MM.1S (cell line): ENCODE results near the gene TMC1.

Source experiments
- DNase-seq: peaks from one replicate; pipeline ENCODE4 v3.0.0-alpha.2; 2015
- H2AFZ ChIP-seq: fragments of 300-600 bp; sonication (generic); 2 replicates; pipeline ENCODE4 v1.6.0; 2016; ENCODE audit warnings: antibody characterized with exemption, low read length
- H3F3A ChIP-seq: fragments of 300-600 bp; sonication (generic); 2 replicates; pipeline ENCODE4 v1.6.1; 2016; ENCODE audit warnings: mild to moderate bottlenecking, antibody characterized with exemption, low read length, moderate library complexity, mixed read lengths; ENCODE audit not compliant: insufficient read depth
- H3K27ac ChIP-seq: fragments of 300-600 bp; sonication (generic); 2 replicates; pipeline ENCODE4 v1.5.1; 2016; ENCODE audit warnings: mild to moderate bottlenecking, low read length
- H3K27me3 ChIP-seq: fragments of 300-600 bp; sonication (generic); replicated peaks from 2 replicates; pipeline ENCODE4 v1.6.0; 2016; ENCODE audit warnings: low read length; ENCODE audit not compliant: insufficient read depth
- H3K36me3 ChIP-seq: fragments of 300-600 bp; sonication (generic); replicated peaks from 2 replicates; pipeline ENCODE4 v1.6.1; 2016; ENCODE audit warnings: mild to moderate bottlenecking, low read length, mixed read lengths; ENCODE audit not compliant: insufficient read depth
- H3K4me1 ChIP-seq: fragments of 300-600 bp; sonication (generic); 2 replicates; pipeline ENCODE4 v1.6.1; 2016; ENCODE audit warnings: low read length, mixed read lengths
- H3K4me2 ChIP-seq: fragments of 300-600 bp; sonication (generic); 2 replicates; pipeline ENCODE4 v1.6.0; 2016; ENCODE audit warnings: low read depth, low read length
- H3K4me3 ChIP-seq: fragments of 300-600 bp; sonication (generic); 2 replicates; pipeline ENCODE4 v1.5.1; 2016; ENCODE audit warnings: low read length, mixed read lengths
- H3K79me2 ChIP-seq: fragments of 300-600 bp; sonication (generic); 2 replicates; pipeline ENCODE4 v1.6.1; 2016; ENCODE audit warnings: mixed run types, low read length, mixed read lengths
- H3K9ac ChIP-seq: fragments of 300-600 bp; sonication (generic); 2 replicates; pipeline ENCODE4 v1.6.1; 2016; ENCODE audit warnings: low read length, mixed read lengths
- H3K9me2 ChIP-seq: fragments of 300-600 bp; sonication (generic); replicated peaks from 2 replicates; pipeline ENCODE4 v1.6.1; 2016; ENCODE audit warnings: mild to moderate bottlenecking, low read length, mixed read lengths; ENCODE audit not compliant: insufficient read depth
- H3K9me3 ChIP-seq: fragments of 300-600 bp; sonication (generic); replicated peaks from 2 replicates; pipeline ENCODE4 v1.6.1; 2016; ENCODE audit warnings: mild to moderate bottlenecking, low read length, mixed read lengths; ENCODE audit not compliant: insufficient read depth
- H4K20me1 ChIP-seq: fragments of 300-600 bp; sonication (generic); 2 replicates; pipeline ENCODE4 v1.6.1; 2016; ENCODE audit warnings: mild to moderate bottlenecking, low read length, moderate library complexity, mixed read lengths; ENCODE audit not compliant: insufficient read depth
- EZH2 ChIP-seq: fragments of 300-600 bp; sonication (generic); optimal IDR thresholded peaks from 2 replicates; pipeline ENCODE3; 2017; ENCODE audit warnings: low read depth, mild to moderate bottlenecking, antibody characterized with exemption, low read length, mixed read lengths
- EZH2phosphoT487 ChIP-seq: fragments of 300-600 bp; sonication (generic); IDR thresholded peaks from 2 replicates; pipeline ENCODE4 v1.6.1; 2018; ENCODE audit warnings: antibody characterized with exemption, low read length
- TF ChIP-seq, protein P1 (sequence below): fragments of 300-600 bp; sonication (generic); IDR thresholded peaks from 2 replicates; pipeline ENCODE4 v1.5.1; 2016; ENCODE audit warnings: antibody characterized with exemption, low read length, mixed read lengths

The TMC1 gene

DNA sequence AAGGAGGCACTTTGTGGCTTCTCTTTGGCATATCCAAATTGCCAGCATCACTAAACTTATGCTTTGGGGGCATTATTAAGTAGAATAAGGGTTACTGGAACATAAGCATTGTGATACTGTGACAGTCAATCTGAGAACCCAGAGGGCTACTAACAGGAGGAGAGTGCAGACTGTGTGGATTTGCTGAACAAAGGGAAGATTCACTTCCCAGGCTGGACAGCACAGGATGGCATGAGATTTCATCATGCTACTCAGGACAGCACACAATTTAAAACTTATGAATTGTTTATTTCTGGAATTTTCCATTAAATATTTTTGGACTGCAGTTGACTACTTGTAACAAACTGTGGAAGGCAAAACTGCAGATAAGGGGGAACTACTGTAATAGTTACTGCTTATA, 212.5 kb downstream of the TMC1 start:
- H3K36me3 ChIP-seq = no peaks in the 10 kb centered on the region
- no peak overlapping the region for H3K4me2 ChIP-seq
- H3F3A ChIP-seq = no peaks in the 10 kb centered on the region
- TF ChIP-seq EZH2 (no peak), EZH2phosphoT487 (no peak)
- TF ChIP-seq, protein P1, sequence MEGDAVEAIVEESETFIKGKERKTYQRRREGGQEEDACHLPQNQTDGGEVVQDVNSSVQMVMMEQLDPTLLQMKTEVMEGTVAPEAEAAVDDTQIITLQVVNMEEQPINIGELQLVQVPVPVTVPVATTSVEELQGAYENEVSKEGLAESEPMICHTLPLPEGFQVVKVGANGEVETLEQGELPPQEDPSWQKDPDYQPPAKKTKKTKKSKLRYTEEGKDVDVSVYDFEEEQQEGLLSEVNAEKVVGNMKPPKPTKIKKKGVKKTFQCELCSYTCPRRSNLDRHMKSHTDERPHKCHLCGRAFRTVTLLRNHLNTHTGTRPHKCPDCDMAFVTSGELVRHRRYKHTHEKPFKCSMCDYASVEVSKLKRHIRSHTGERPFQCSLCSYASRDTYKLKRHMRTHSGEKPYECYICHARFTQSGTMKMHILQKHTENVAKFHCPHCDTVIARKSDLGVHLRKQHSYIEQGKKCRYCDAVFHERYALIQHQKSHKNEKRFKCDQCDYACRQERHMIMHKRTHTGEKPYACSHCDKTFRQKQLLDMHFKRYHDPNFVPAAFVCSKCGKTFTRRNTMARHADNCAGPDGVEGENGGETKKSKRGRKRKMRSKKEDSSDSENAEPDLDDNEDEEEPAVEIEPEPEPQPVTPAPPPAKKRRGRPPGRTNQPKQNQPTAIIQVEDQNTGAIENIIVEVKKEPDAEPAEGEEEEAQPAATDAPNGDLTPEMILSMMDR = no peak
- H3K79me2 ChIP-seq = no peaks in the 10 kb centered on the region
- H3K4me1 ChIP-seq = no peaks in the 10 kb centered on the region
- no peaks in the 10 kb centered on the region for H3K9me2 ChIP-seq
- H3K9me3 ChIP-seq = no peaks in the 10 kb centered on the region
- no peak for DNase-seq
- H2AFZ ChIP-seq = no peak overlapping the region
- no peaks in the 10 kb centered on the region for H3K27me3 ChIP-seq
- no peaks in the 10 kb centered on the region for H4K20me1 ChIP-seq
- no peak overlapping the region for H3K4me3 ChIP-seq
- H3K27ac ChIP-seq = no peak overlapping the region
- H3K9ac ChIP-seq = no peak overlapping the region

DNA sequence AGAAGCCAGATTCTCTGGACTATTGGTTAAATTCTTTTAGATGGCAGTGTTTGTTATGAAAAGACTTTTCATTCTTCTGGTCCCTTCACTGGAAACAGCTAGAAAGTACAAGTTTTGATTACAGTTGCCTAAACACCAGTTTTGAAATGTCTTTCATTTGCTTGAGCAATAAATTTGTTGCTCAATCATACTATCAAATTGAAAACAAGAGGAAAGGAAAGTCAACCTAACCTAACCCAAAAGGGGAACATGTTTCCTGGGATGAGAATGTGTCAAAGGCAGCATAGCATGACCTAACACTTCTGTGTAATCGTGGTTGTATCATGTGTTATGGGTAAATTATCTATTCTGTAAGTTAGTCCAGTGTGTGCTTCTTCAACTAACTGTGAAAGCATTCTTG, 213.2 kb downstream of the TMC1 start:
- no peak for DNase-seq
- H3K9me2 ChIP-seq = no peaks in the 10 kb centered on the region

DNA sequence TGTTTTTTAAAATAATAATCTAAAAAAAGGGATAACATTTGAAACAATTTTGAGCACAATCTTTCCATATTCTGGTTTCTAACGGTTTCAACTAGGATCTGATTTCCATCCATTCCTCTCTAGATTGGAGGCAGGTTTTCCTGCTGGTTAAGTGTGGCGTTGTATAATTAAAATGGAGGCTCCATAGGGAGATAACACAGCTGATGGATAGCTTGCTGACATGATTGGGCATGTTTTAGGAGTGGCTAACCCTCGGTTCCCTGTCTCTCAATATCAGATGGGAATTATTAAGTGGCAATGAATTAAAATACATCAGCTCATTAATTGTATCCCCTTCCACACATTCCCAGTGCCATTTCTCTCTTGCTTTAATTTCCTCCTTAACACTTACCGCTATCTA, 222.4 kb downstream of the TMC1 start:
- Histone ChIP-seq H3K4me2 (no peak overlapping the region), H2AFZ (no peak overlapping the region), H3F3A (no peaks in the 10 kb centered on the region), H3K27ac (no peak overlapping the region), H3K36me3 (no peaks in the 10 kb centered on the region), H3K9ac (no peak overlapping the region), H3K9me2 (no peaks in the 10 kb centered on the region), H3K4me1 (no peaks in the 10 kb centered on the region), H3K79me2 (no peaks in the 10 kb centered on the region), H3K4me3 (no peak overlapping the region), H3K27me3 (no peaks in the 10 kb centered on the region), H3K9me3 (no peaks in the 10 kb centered on the region), H4K20me1 (no peaks in the 10 kb centered on the region)
- TF ChIP-seq EZH2phosphoT487 = no peak
- TF ChIP-seq, protein P1 = no peak
- TF ChIP-seq EZH2 = no peak
- no peak for DNase-seq

More for the DNA sequence above, 213.2 kb downstream of the TMC1 start:
- Histone ChIP-seq H3K4me3 (no peak overlapping the region), H2AFZ (no peak overlapping the region), H3F3A (no peaks in the 10 kb centered on the region), H3K27ac (no peak overlapping the region), H3K9me3 (no peaks in the 10 kb centered on the region), H4K20me1 (no peaks in the 10 kb centered on the region), H3K9ac (no peak overlapping the region), H3K36me3 (no peaks in the 10 kb centered on the region), H3K27me3 (no peaks in the 10 kb centered on the region), H3K79me2 (no peaks in the 10 kb centered on the region), H3K4me1 (no peaks in the 10 kb centered on the region), H3K4me2 (no peak overlapping the region)
- TF ChIP-seq EZH2 (no peak), EZH2phosphoT487 (no peak)
- TF ChIP-seq, protein P1 = no peak
